Skeletal muscle cell (primary cell): Measurements from ENCODE around the gene LAS1L.
"Not testable (repeated sequence)": the region's sequence is repeated elsewhere in the genome, so short reads cannot be mapped to it uniquely, and the experiment has no call there.

Experiments
- DNase-seq: peaks from one replicate; pipeline ENCODE4 v3.0.0-alpha.2; 2010; ENCODE audit warnings: low read depth
- H3K4me3 ChIP-seq: 2 replicates; pipeline ENCODE4 v1.5.1; 2011; ENCODE audit warnings: low read depth, mild to moderate bottlenecking, control low read depth, low read length, moderate library complexity

The LAS1L gene

DNA sequence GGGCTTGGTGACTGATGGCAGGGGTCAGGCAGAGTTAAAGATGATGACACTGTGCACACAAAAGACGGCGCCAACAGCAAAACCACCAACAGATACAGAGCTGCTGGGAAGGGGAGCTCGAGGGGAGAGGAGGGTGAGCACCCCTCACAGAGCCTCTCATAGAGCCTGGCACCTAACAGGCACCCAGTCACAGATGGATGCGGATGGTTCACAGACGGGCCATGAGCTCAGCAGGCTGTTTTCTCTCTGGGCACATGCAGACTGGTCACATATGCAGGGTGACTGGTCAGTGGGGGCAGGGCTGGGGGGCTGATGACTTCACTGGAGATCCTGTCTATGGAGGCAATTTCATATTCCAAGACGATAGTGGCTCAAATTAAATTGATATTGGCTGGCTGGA lies 15.1 kb downstream of the LAS1L start:
- not testable (repeated sequence) for H3K4me3 ChIP-seq, DNase-seq

- H3K4me3 ChIP-seq, DNase-seq: not testable (repeated sequence)
Observed at GRCh38 chrX:65518980-65519379, 15.6 kb downstream of the LAS1L start.

- DNase-seq, result no peak
- no peak overlapping the region for H3K4me3 ChIP-seq
Observed at GRCh38 chrX:65517923-65518322, 16.7 kb downstream of the LAS1L start.

DNA sequence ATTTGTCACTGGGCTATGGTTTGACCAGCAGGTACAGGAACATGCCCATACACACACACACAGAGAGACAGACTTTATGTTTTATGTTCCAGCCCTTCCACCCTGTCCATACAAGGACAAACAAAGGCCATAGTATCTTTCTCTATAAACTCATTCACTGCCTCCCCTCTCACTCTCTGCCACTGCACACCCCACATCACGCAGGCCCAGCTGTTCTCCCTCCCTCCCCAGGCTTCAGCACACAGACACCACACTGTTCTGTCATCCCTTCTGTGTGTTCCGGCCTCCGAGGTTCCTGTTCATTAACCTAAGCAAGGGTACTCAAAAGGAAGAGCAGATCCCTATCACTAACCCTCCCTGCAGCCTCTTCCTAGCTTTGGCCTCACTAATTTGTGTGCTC lies 17.8 kb downstream of the LAS1L start:
- DNase-seq, result no peak
- H3K4me3 ChIP-seq, result no peak overlapping the region

DNA sequence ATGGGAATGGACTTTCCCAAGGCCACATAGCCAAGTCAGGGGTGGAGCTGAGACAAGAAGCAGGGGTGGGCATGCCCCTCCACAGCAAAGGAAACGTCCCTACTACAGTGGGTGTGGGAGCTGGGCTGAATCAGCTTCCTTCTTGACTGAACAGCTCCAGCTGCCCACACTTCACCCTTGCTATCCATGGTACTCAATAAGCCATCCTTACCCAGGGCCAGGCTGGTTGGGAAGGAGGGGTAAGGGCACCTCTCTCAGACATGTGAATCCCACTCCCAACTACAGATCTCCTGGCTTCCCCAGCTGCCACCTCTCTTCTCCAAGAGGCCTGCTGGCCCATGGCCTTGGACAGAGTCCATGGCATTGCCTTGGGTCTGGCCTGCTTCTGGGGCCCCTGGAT lies 21.0 kb downstream of the LAS1L start:
- DNase-seq, result no peak
- no peak overlapping the region for H3K4me3 ChIP-seq

DNA sequence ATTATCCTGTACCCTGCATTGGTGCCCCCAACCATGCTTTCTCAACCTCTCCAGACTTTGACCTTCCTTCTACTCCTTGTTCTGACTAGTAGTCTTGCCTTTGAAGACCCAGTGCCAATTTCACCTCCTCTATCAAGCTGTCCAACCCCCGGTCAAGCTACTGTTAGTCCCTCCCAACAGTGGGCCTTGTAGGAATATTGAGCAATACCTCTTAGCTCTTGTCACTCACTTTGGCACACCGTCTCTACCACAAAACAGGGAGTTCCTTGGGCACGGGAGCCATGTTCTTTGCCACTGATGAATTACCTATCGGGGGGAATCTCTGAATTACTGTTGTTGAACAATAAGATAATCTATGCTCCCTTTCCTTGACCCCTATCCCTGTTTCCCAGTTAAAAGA lies 25.2 kb downstream of the LAS1L start:
- DNase-seq, result no peak

DNA sequence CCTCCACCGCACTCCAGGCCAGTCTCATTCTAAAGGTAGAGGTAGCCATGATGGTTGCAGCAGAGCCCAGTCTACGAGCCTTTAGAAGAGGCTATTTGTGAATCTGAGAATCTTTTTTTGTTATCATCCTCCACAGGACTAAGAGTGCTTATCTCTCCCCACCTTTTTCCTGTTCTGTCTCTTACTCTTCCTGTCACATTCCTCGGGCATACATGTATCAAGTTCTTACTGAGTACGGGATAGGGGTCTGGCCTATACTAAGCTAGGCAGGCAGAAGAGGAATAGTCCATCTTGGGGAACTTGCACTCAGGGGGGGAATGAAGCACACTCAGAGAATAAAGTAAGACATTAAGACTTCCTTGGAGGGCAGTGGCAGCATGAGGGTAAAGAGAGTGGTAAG lies 25.7 kb downstream of the LAS1L start:
- no peak for DNase-seq
- no peak overlapping the region for H3K4me3 ChIP-seq

More for the DNA sequence above, 25.2 kb downstream of the LAS1L start:
- no peak overlapping the region for H3K4me3 ChIP-seq

- no peak overlapping the region for H3K4me3 ChIP-seq
- no peak for DNase-seq
Observed at GRCh38 chrX:65502618-65503017, 32.0 kb downstream of the LAS1L start.

- H3K4me3 ChIP-seq, result no peak overlapping the region
- DNase-seq, result no peak
Observed at GRCh38 chrX:65493431-65493830, 41.2 kb downstream of the LAS1L start.

- no peak overlapping the region for H3K4me3 ChIP-seq
Observed at GRCh38 chrX:65491620-65492019, 43.0 kb downstream of the LAS1L start.

GRCh38 chrX:65488495-65488894 lies 46.1 kb downstream of the LAS1L start:
- no peak for DNase-seq

More at GRCh38 chrX:65491620-65492019, 43.0 kb downstream of the LAS1L start:
- no peak for DNase-seq

DNA sequence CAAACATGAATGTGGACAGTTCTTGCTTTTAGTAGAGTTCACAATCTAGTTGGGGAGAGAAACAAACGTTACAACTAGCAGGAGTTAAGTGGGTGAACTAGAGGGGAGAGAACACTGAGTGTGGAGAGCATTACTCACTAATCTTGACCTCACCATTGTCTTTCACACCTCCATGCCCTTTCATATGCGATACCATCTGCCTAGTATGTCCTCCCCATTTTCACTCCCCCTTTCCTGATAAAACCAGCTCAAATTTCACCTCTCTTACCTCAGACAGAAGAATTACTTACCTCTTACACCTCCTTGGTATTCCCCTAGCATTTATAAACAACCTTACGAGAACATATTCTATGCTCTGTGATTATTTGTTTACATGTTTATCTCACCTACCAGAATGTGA lies 53.6 kb downstream of the LAS1L start:
- DNase-seq, result no peak
- no peak overlapping the region for H3K4me3 ChIP-seq

More at GRCh38 chrX:65488495-65488894, 46.1 kb downstream of the LAS1L start:
- no peak overlapping the region for H3K4me3 ChIP-seq

DNA sequence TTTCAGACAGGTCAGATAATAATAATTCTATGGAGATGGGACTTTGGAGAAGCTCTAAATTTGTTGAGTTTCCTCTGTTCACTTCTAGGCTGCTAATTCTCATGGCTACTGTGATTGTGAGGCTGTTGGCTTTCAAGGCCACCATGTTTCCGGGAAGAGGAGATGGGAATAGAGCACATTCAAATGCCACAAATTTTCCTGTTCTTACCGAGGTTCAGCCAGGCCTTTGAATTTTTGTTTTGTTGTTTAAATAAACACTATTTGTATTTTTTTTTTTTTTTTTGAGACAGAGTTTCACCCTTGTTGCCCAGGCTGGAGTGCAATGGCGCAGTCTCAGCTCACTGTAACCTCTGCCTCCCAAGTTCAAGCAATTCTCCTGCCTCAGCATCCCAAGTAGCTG lies 55.5 kb downstream of the LAS1L start:
- H3K4me3 ChIP-seq, DNase-seq: not testable (repeated sequence)

DNA sequence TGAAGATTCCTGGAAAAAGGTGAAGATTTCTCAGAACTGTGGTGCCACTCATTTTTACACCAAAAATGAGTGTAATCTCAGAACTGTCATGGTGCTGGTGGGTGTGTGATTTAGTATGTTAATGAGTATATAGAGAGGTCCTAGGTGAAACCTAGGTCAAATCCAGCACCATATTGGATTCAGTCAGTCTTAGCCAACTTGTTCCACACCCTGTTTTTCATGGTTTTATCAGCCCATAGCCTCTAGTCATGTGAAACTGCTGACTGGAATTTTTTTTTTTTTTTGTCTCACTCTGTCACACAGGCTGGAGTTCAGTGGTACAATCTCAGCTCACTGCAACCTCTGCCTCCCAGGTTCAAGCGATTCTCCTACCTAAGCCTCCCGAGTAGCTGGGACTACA lies 58.0 kb downstream of the LAS1L start:
- no peak overlapping the region for H3K4me3 ChIP-seq

GRCh38 chrX:65463550-65463949 lies 71.0 kb downstream of the LAS1L start:
- H3K4me3 ChIP-seq, result no peak overlapping the region
- no peak for DNase-seq

More for the DNA sequence above, 58.0 kb downstream of the LAS1L start:
- no peak for DNase-seq
